HCT116 (cell line): ENCODE results near the gene PJA1. TPM values are rescaled to one million over a fixed set of nuclear protein-coding genes. Genes with fewer than 3 reads are reported as not detected.

Experiments
- ATAC-seq: fragments of 200-7000 bp; cut with Tn5 transposase; 2 replicates; pipeline ENCODE4 v1.9.1; 2020; ENCODE audit warnings: mild to moderate bottlenecking, moderate library complexity
- BruUV-seq: library from RNA; stranded (reverse); fragments of 400-500 nt; replicated peaks from 2 replicates; lab custom pipeline; 2021; lab: Mats Ljungman, UMichigan
- CTCF ChIA-PET: fragments of 300-600 bp; sonication (Branson Sonifier 250); formaldehyde crosslinking; loops from one replicate; lab custom pipeline; 2021; ENCODE audit warnings: antibody characterized with exemption; lab: Charles Lee
- POLR2A ChIA-PET: fragments of 300-600, 350-600 bp; sonication (Branson Sonifier 250); formaldehyde crosslinking; loops from one replicate; lab custom pipeline; 2021; ENCODE audit warnings: antibody characterized with exemption; lab: Charles Lee
- RAD21 ChIA-PET, 2 experiments: fragments of 300-600 bp; sonication (Branson Sonifier 250); formaldehyde crosslinking; loops; one replicate each; lab custom pipeline; 2023; ENCODE audit warnings: low total read pairs in 2 of 2; ENCODE audit not compliant: uncharacterized antibody in 2 of 2, unreplicated experiment in 2 of 2, low non-redundant PET in 1 of 2; lab: Charles Lee
- DNase-seq: peaks from one replicate; pipeline ENCODE4 v3.0.0-alpha.2; 2010; ENCODE audit warnings: low read depth, low spot score
- H2AFZ ChIP-seq: fragments of 200-600 bp; shearing (Covaris generic), sonication (generic); 2 replicates; pipeline ENCODE4 v1.6.1; 2017; ENCODE audit warnings: low read depth, mixed run types, mixed read lengths, antibody characterized with exemption, low read length; ENCODE audit not compliant: poor library complexity, severe bottlenecking
- H3K27ac ChIP-seq: 2 replicates; pipeline ENCODE4 v1.5.1; 2012; ENCODE audit warnings: low read depth, low read length
- H3K27me3 ChIP-seq: fragments of 200-600 bp; sonication (generic); 2 replicates; pipeline ENCODE4 v1.6.1; 2016; ENCODE audit warnings: mixed run types, low read length, mixed read lengths; ENCODE audit not compliant: insufficient read depth
- H3K36me3 ChIP-seq, 2 experiments: fragments of 200-500 bp in 1 of 2; fragments of 200-600 bp in 1 of 2; sonication (Bioruptor generic) in 1 of 2; sonication (generic) in 1 of 2; 2 replicates each; pipeline versions ENCODE4 v1.5.1 to v1.6.1; 2014 to 2016; ENCODE audit warnings: low read length in 2 of 2, inconsistent platforms in 1 of 2, mixed read lengths in 1 of 2, mixed run types in 1 of 2; ENCODE audit not compliant: insufficient read depth in 2 of 2, control insufficient read depth in 1 of 2
- H3K4me1 ChIP-seq, 2 experiments: fragments of 200-600 bp in 1 of 2; sonication (generic) in 1 of 2; 2 replicates each; pipeline versions ENCODE4 v1.5.1 to v1.6.1; 2012 to 2017; ENCODE audit warnings: low read length in 2 of 2, inconsistent platforms in 1 of 2, mild to moderate bottlenecking in 1 of 2, mixed read lengths in 1 of 2, mixed run types in 1 of 2, moderate library complexity in 1 of 2; ENCODE audit not compliant: insufficient read depth in 2 of 2, control insufficient read depth in 1 of 2
- H3K4me2 ChIP-seq: fragments of 200-600 bp; sonication (generic); 2 replicates; pipeline ENCODE4 v1.6.1; 2017; ENCODE audit warnings: mixed run types, low read length, mixed read lengths
- H3K4me3 ChIP-seq, 2 experiments: fragments of 200-600 bp in 1 of 2; sonication (generic) in 1 of 2; replicated peaks in 1 of 2; 2 replicates each; pipeline ENCODE4 v1.5.1; 2011 to 2016; ENCODE audit warnings: low read length in 2 of 2, control low read depth in 1 of 2, low read depth in 1 of 2, mild to moderate bottlenecking in 1 of 2, mixed read lengths in 1 of 2, mixed run types in 1 of 2
- H3K79me2 ChIP-seq: fragments of 200-600 bp; sonication (generic); 2 replicates; pipeline ENCODE4 v1.6.1; 2017; ENCODE audit warnings: mild to moderate bottlenecking, mixed run types, low read length, moderate library complexity, mixed read lengths; ENCODE audit not compliant: insufficient read depth
- H3K9ac ChIP-seq: fragments of 200-600 bp; sonication (generic); 2 replicates; pipeline ENCODE4 v1.6.1; 2016; ENCODE audit warnings: low read length, mixed read lengths
- H3K9me2 ChIP-seq: fragments of 200-600 bp; sonication (generic), shearing (Covaris generic); 2 replicates; pipeline ENCODE4 v1.6.1; 2017; ENCODE audit warnings: mixed run types, mild to moderate bottlenecking, moderate library complexity; ENCODE audit not compliant: insufficient read depth
- H3K9me3 ChIP-seq, 2 experiments: fragments of 200-500 bp in 1 of 2; fragments of 200-600 bp in 1 of 2; sonication (Bioruptor generic) in 1 of 2; sonication (generic) in 1 of 2; 2 replicates each; pipeline ENCODE4 v1.6.1; 2014 to 2017; ENCODE audit warnings: low read length in 2 of 2, mixed read lengths in 2 of 2, inconsistent platforms in 1 of 2, low read depth in 1 of 2, mild to moderate bottlenecking in 1 of 2, mixed run types in 1 of 2, moderate library complexity in 1 of 2; ENCODE audit not compliant: control insufficient read depth in 1 of 2, insufficient read depth in 1 of 2
- H4K20me1 ChIP-seq: fragments of 200-600 bp; sonication (generic), shearing (Covaris generic); 2 replicates; pipeline ENCODE4 v1.6.1; 2017; ENCODE audit warnings: mixed run types, mild to moderate bottlenecking, moderate library complexity; ENCODE audit not compliant: insufficient read depth
- ATF3 ChIP-seq: IDR thresholded peaks from 2 replicates; pipeline ENCODE4 v1.6.1; 2012
- CBX3 ChIP-seq: IDR thresholded peaks from 2 replicates; pipeline ENCODE4 v1.6.1; 2012; ENCODE audit warnings: low read depth
- CEBPB ChIP-seq: IDR thresholded peaks from 2 replicates; pipeline ENCODE4 v1.6.1; 2012; ENCODE audit warnings: low read depth
- CTCF ChIP-seq, 3 experiments: fragments of 200-600 bp in 1 of 3; sonication (generic) in 1 of 3; IDR thresholded peaks in 2 of 3; conservative IDR thresholded peaks in 1 of 3; 2 replicates each; pipeline ENCODE4 v1.5.1; 2012 to 2017; ENCODE audit warnings: low read depth in 2 of 3, low read length in 2 of 3, antibody characterized with exemption in 1 of 3, borderline replicate concordance in 1 of 3, control low read depth in 1 of 3, mild to moderate bottlenecking in 1 of 3, mixed read lengths in 1 of 3, mixed run types in 1 of 3, moderate library complexity in 1 of 3; ENCODE audit not compliant: insufficient read depth in 1 of 3
- EGR1 ChIP-seq: IDR thresholded peaks from 2 replicates; pipeline ENCODE4 v1.6.1; 2012; ENCODE audit warnings: low read depth
- ELF1 ChIP-seq: IDR thresholded peaks from 2 replicates; pipeline ENCODE4 v1.6.1; 2012; ENCODE audit warnings: low read depth, borderline replicate concordance
- EZH2 ChIP-seq: fragments of 200-600 bp; sonication (generic); IDR thresholded peaks from 2 replicates; pipeline ENCODE4 v1.6.1; 2017; ENCODE audit warnings: antibody characterized with exemption, mixed run types
- EZH2phosphoT487 ChIP-seq: fragments of 200-600 bp; IDR thresholded peaks from 2 replicates; pipeline ENCODE4 v1.6.1; 2018; ENCODE audit warnings: antibody characterized with exemption, borderline replicate concordance
- JUND ChIP-seq: IDR thresholded peaks from 2 replicates; pipeline ENCODE4 v1.6.1; 2012
- MAX ChIP-seq: IDR thresholded peaks from 2 replicates; pipeline ENCODE4 v1.6.1; 2012
- POLR2A ChIP-seq: IDR thresholded peaks from 2 replicates; pipeline ENCODE4 v1.7.0; 2011; ENCODE audit warnings: borderline replicate concordance; ENCODE audit not compliant: insufficient read depth, insufficient read length; ENCODE audit errors: extremely low read depth
- POLR2AphosphoS5 ChIP-seq: IDR thresholded peaks from 2 replicates; pipeline ENCODE4 v1.6.1; 2011; ENCODE audit warnings: mild to moderate bottlenecking, low read depth, low read length, moderate library complexity
- RAD21 ChIP-seq: IDR thresholded peaks from 2 replicates; pipeline ENCODE4 v1.6.1; 2012; ENCODE audit warnings: low read depth, mild to moderate bottlenecking
- SP1 ChIP-seq: IDR thresholded peaks from 2 replicates; pipeline ENCODE4 v1.6.1; 2012; ENCODE audit warnings: low read depth
- SRF ChIP-seq: IDR thresholded peaks from 2 replicates; pipeline ENCODE4 v1.6.1; 2012; ENCODE audit warnings: low read depth
- TCF7L2 ChIP-seq: IDR thresholded peaks from 2 replicates; pipeline ENCODE4 v1.7.0; 2011; ENCODE audit warnings: borderline replicate concordance, inconsistent platforms; ENCODE audit not compliant: insufficient read depth, insufficient read length; ENCODE audit errors: extremely low read depth
- YY1 ChIP-seq: IDR thresholded peaks from 2 replicates; pipeline ENCODE4 v1.6.1; 2011; ENCODE audit warnings: low read length, low read depth, moderate library complexity, mild to moderate bottlenecking; ENCODE audit not compliant: insufficient replicate concordance; ENCODE audit errors: extremely low read depth
- ZBTB33 ChIP-seq: IDR thresholded peaks from 2 replicates; pipeline ENCODE4 v1.6.1; 2011; ENCODE audit warnings: mild to moderate bottlenecking, low read length, moderate library complexity; ENCODE audit not compliant: insufficient replicate concordance; ENCODE audit errors: extremely low read depth
- ZNF274 ChIP-seq: fragments of 200-500 bp; sonication (Bioruptor generic); IDR thresholded peaks from 2 replicates; pipeline ENCODE4 v1.6.1; 2014; ENCODE audit warnings: mild to moderate bottlenecking, low read depth, low read length, inconsistent platforms
- intact Hi-C: fragments of 100-400 bp; cut with micrococcal nuclease; formaldehyde crosslinking; loops from 2 replicates; pipeline ENCODE4 v1.10.0; 2022
- total RNA-seq: library from RNA; stranded (reverse); gene quantifications from one replicate; pipeline ENCODE4 v1.2.1, GENCODE V29; 2021; ENCODE audit not compliant: unreplicated experiment

Gene PJA1
- total RNA-seq, 1 experiment from 2014 or later: 15.7 TPM

DNA sequence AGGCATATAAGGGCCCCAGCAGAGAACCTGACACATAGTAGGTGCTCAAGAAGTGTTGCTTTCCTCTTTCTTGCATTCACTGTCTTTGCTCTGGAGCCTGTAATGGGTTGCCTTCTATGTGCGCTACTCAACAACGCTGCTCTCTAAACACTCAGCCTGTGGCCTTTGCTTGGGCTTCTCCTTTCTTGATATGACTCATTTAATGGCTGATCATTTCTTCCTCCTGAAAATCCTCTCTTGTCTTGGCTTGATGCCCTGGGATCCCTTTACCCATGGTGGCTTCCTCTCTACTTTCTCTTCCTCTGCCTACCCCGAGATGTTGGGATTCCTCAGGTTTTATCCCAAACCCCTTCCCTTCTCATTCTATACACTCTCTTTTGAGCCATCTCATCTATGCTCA, 19.9 kb upstream of the PJA1 start (continued):
- no peak for TF ChIP-seq ZBTB33
- no peak for TF ChIP-seq YY1
- TF ChIP-seq EZH2phosphoT487: no peak
- no peak for TF ChIP-seq JUND
- no peak for TF ChIP-seq ZNF274

GRCh38 chrX:69182818-69183380, 17.6 kb upstream of the PJA1 start:
- DNase-seq (no peak), ATAC-seq (no peak)
- Histone ChIP-seq H3K79me2 (no peaks in the 10 kb centered on the region), H3K4me1 (no peaks in the 10 kb centered on the region), H3K4me2 (no peak overlapping the region), H4K20me1 (no peaks in the 10 kb centered on the region), H3K9ac (no peak overlapping the region), H3K9me2 (no peaks in the 10 kb centered on the region), H3K36me3 (no peaks in the 10 kb centered on the region), H3K27me3 (no peaks in the 10 kb centered on the region), H3K9me3 (no peaks in the 10 kb centered on the region), H2AFZ (no peak overlapping the region), H3K4me3 (no peak overlapping the region), H3K27ac (no peak overlapping the region)
- ChIA-PET CTCF (no interaction called here), POLR2A (no interaction called here), RAD21 (no interaction called here)
- BruUV-seq: no TSS peak
- intact Hi-C loops: no loop called here
- TF ChIP-seq EGR1 (no peak), EZH2 (no peak), MAX (no peak), ELF1 (no peak), JUND (no peak), EZH2phosphoT487 (no peak), RAD21 (no peak), TCF7L2 (no peak), CTCF (IDR thresholded peaks at IDR 0.05 in 2 of 3, conservative IDR thresholded peaks at IDR 0.05 in 1 of 3; ENCODE audit: borderline replicate concordance in 1 of 3, insufficient read depth in 1 of 3, low read depth in 2 of 3, low read length in 2 of 3) (no peak), ATF3 (no peak), SRF (no peak), CBX3 (no peak), CEBPB (no peak), ZBTB33 (no peak), POLR2A (no peak), YY1 (no peak), POLR2AphosphoS5 (no peak), ZNF274 (no peak), SP1 (no peak)
